Stimulated activated CD4-positive, alpha-beta T cell treated with anti-CD3 and anti-CD28 coated beads, TNF-alpha, amount 100 ng/mL, for 24 hours (primary cell): ENCODE measurements around the gene EXD3.
"Not testable (repeated sequence)": the region's sequence is repeated elsewhere in the genome, so short reads cannot be mapped to it uniquely, and the experiment has no call there.

Source experiments
- DNase-seq, 3 experiments: peaks; one replicate each; pipeline ENCODE4 v3.0.0-alpha.2; 2020; ENCODE audit warnings: low read depth in 3 of 3

Gene EXD3

GRCh38 chr9:137272241-137273094 is 150.5 kb downstream of the EXD3 start:
- DNase-seq: no peak

- DNase-seq: no peak
These were observed 151.3 kb downstream of the EXD3 start for GRCh38 chr9:137271696-137272076.

GRCh38 chr9:137270929-137271695 is 151.8 kb downstream of the EXD3 start:
- no peak for DNase-seq

- no peak for DNase-seq
These were observed 153.7 kb downstream of the EXD3 start for GRCh38 chr9:137269231-137269772.

GRCh38 chr9:137268538-137269201 is 154.3 kb downstream of the EXD3 start:
- DNase-seq: no peak

- DNase-seq: no peak
These were observed 155.0 kb downstream of the EXD3 start for GRCh38 chr9:137267933-137268355.

- DNase-seq: no peak
These were observed 156.1 kb downstream of the EXD3 start for GRCh38 chr9:137266585-137267453.

GRCh38 chr9:137266162-137266527 is 156.8 kb downstream of the EXD3 start:
- DNase-seq: no peak

GRCh38 chr9:137265496-137266161 is 157.3 kb downstream of the EXD3 start:
- DNase-seq: no peak

- no peak for DNase-seq
These were observed 158.9 kb downstream of the EXD3 start for GRCh38 chr9:137264067-137264466.

GRCh38 chr9:137263506-137263905 is 159.5 kb downstream of the EXD3 start:
- no peak for DNase-seq

GRCh38 chr9:137262909-137263285 is 160.1 kb downstream of the EXD3 start:
- no peak for DNase-seq

GRCh38 chr9:137262173-137262908 is 160.6 kb downstream of the EXD3 start:
- not testable (repeated sequence) for DNase-seq
